Skin epidermis (tissue), 12 donors: ENCODE data around the gene DPP9.
"Not testable (repeated sequence)": the region's sequence is repeated elsewhere in the genome, so short reads cannot be mapped to it uniquely, and the experiment has no call there.

Experiments used
- H3K27ac ChIP-seq, 21 experiments: fragments of 200-600 bp; sonication (generic) in 11 of 21; one replicate each; pipeline ENCODE4 v1.5.0; 2020; ENCODE audit warnings: mild to moderate bottlenecking in 3 of 21, inconsistent platforms in 2 of 21, moderate library complexity in 2 of 21
- H3K4me3 ChIP-seq, 7 experiments: fragments of 200-600 bp; sonication (generic) in 2 of 7; one replicate each; pipeline ENCODE4 v1.5.0; 2020; ENCODE audit warnings: inconsistent platforms in 2 of 7, mild to moderate bottlenecking in 2 of 7, moderate library complexity in 1 of 7

DPP9 gene

GRCh38 chr19:4693471-4694121 lies 30.0 kb downstream of the DPP9 start:
- no peak overlapping the region for H3K4me3 ChIP-seq
- H3K27ac ChIP-seq = peak overlapping the region in 19 of 21 experiments; percentile 51 to 86 (median 73)

GRCh38 chr19:4693078-4693350 lies 30.6 kb downstream of the DPP9 start:
- H3K27ac ChIP-seq = peak overlapping the region in 14 of 21 experiments; percentile 11 to 86 (median 74)
- no peak overlapping the region for H3K4me3 ChIP-seq

DNA sequence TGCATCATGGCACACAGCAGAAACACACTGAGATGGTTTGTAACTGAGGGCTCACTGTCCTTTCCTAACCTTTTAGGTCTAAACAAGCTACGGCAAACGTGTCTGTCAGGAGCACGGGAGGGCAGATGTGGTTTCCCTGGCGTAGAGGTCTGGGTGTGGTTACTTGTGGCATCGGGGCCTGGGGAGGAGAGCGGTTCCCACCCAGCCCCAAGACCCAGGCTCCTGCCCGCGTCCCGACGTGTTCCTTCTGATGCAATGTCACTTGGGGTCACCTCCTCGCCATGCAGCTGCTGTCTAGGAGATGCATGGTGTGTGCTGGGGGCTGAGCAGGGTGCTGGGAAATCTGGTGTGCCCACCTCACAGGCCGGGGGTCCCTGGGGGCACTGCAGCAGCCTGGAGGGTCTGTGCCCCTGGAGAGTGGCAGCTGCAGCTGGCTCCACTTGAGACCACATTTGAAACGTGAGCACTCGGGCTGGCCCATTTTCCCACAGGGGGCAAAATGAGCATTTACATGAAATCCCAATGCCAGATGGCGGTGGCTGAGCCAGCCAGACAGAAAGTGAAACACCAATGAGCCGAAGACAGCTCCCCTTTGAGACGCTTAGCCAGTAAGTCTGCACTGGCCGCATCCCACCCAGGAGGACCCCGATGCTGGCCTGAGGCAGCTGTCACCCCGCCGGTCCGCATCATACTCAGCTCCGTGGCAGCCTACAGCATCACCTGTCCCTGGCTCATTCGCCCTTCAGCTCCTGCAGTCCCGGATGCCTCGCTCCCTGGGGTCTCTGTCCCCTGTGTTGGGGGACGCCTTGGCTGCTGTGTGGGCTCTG lies 31.2 kb downstream of the DPP9 start:
- H3K27ac ChIP-seq = peak overlapping the region in 13 of 21 experiments; percentile 11 to 86 (median 74)
- H3K4me3 ChIP-seq = no peak overlapping the region

DNA sequence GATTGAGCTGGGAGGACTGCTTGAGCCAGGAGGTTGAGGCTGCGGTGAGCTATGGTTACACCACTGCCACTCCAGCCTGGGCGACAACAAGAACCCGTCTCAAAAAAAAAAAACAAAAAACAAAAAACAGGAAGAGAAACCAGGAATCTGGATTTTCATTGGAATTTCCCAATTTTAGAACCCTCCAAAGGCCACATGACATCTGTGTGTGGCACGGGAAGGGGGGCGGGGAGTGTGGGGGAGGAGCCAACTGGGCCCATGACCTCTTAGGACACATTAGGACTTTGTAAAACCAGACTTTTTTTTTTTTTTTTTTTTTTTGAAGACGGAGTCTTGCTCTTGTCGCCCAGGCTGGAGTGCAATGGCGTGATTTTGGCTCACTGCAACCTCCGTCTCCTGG lies 32.3 kb downstream of the DPP9 start:
- Histone ChIP-seq H3K27ac (peak overlapping the region in 9 of 21 experiments; percentile 30 to 86 (median 47)), H3K4me3 (no peak overlapping the region)

- no peak overlapping the region for H3K4me3 ChIP-seq
- H3K27ac ChIP-seq = peak overlapping the region in 5 of 21 experiments; percentile 45 to 80 (median 59)
Observed at GRCh38 chr19:4690361-4690760, 33.3 kb downstream of the DPP9 start.

DNA sequence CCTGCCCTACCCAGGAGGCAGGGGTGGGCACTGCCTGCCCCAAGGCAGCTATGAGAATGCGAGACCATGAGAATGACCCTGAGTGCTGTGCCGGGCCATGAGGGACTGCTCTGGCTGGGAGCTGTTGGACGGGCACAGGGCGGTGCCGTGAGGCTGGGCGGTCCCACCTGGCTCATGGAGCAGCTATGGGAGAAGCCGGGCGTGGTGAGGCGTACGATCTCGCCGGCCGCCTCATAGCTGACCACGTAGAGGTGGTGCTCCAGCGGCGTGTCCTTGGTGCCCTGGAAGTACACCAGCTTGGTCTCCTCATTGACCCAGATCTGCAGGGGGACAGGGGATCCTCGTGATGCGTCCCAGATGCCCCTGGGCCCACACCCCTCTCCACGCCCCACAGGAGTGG lies 34.2 kb downstream of the DPP9 start:
- peak overlapping the region in 1 of 21 experiments; percentile 2 for H3K27ac ChIP-seq
- H3K4me3 ChIP-seq = no peak overlapping the region

GRCh38 chr19:4688587-4688986 lies 35.1 kb downstream of the DPP9 start:
- no peak overlapping the region for H3K4me3 ChIP-seq

GRCh38 chr19:4687396-4687795 lies 36.2 kb downstream of the DPP9 start:
- no peak overlapping the region for H3K4me3 ChIP-seq
- H3K27ac ChIP-seq = no peak overlapping the region

More at GRCh38 chr19:4688587-4688986, 35.1 kb downstream of the DPP9 start:
- no peak overlapping the region for H3K27ac ChIP-seq

GRCh38 chr19:4686700-4687099 lies 36.9 kb downstream of the DPP9 start:
- H3K4me3 ChIP-seq = no peak overlapping the region
- no peak overlapping the region for H3K27ac ChIP-seq

GRCh38 chr19:4684312-4685095 lies 39.1 kb downstream of the DPP9 start:
- H3K27ac ChIP-seq = no peak overlapping the region

DNA sequence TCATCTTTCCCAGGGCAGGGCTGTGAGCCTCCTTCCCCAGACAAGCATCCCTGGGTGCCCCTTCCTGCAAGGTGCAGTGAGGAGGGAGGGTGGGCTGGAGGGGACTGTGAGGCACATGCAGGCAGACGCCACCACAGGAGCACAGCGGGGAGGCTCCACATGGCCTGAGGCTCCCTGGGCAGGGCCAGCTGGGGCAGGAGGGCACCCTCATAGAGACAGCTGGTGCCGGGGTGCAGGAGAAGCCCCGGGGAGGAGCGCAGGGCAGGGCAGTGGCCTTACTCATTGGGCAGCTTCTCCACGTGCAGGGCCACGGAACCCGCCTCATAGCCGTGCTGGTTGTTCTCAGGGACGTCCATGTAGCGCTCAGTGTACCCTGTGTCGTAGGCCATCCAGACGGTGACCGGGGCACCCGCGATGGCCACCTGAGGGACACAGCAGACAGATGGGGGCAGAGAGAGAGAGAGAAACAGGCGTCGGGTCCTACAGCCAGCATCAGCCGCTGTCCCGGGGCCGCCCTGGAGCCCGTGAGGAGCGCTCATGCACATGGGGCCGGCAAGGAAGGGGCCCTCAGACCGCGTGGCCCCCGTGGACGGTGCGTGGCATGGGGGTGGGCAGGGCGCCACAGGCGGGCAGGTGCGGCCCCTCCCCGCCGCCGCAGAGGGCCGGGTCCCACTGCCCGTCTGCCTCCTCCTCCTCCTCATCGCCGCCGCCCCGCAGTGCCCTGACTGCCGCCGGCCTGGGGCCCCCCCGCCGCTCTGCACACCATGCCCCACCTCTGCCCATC lies 41.0 kb downstream of the DPP9 start:
- H3K27ac ChIP-seq = no peak overlapping the region

More at GRCh38 chr19:4684312-4685095, 39.1 kb downstream of the DPP9 start:
- H3K4me3 ChIP-seq = no peak overlapping the region

GRCh38 chr19:4680021-4680420 lies 43.6 kb downstream of the DPP9 start:
- peak overlapping the region in 1 of 21 experiments; percentile 9 for H3K27ac ChIP-seq
- H3K4me3 ChIP-seq = not testable (repeated sequence)

More for the DNA sequence above, 41.0 kb downstream of the DPP9 start:
- no peak overlapping the region for H3K4me3 ChIP-seq

DNA sequence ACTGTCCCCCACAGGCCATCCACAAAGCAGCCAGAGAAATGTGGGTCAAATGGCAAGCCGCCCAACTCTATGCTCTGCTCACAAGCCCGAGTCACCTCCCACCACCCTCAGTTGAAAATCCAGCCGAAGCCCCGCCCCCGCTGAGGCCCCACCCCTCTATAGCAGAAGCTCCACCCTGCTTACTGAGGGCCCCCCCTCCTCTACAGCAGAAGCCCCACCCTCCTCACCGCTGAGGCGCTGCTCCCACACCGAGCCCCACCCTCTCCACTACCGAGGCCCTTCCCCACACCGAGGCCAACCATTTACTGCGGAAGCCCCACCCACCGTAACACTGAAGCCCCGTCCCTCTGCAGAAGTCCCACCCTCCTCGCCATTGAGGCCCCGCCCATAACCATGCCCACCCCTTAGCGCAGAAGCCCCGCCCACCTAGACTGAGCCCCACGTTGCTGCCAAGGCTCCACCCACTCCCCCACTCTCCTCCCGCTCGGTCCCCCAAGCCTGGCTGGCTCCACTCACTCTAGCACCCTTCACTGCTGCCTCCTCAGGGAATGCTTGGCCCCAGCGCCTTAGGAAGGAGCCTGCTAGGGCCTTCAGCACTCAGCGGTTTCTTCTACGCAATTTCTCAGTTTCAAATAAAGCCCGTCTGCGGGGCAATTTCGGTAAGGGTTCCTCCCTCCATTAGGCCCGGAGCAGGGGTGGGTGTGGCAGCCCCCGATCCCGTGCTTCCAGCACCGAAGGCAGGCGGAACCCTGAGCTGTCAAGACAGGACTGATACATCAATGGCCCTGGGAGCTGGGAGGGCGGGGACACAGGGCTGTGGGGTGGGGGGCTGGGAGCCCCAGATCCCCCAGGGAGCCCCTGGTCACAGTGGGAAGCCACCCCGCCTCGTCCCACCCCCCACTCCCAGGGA lies 44.5 kb downstream of the DPP9 start:
- peak overlapping the region in 3 of 21 experiments; percentile 9 to 19 (median 12) for H3K27ac ChIP-seq
- H3K4me3 ChIP-seq = no peak overlapping the region

GRCh38 chr19:4676955-4677731 lies 46.5 kb downstream of the DPP9 start:
- H3K4me3 ChIP-seq = no peak overlapping the region
- peak overlapping the region in 8 of 21 experiments; percentile 9 to 56 (median 27) for H3K27ac ChIP-seq

DNA sequence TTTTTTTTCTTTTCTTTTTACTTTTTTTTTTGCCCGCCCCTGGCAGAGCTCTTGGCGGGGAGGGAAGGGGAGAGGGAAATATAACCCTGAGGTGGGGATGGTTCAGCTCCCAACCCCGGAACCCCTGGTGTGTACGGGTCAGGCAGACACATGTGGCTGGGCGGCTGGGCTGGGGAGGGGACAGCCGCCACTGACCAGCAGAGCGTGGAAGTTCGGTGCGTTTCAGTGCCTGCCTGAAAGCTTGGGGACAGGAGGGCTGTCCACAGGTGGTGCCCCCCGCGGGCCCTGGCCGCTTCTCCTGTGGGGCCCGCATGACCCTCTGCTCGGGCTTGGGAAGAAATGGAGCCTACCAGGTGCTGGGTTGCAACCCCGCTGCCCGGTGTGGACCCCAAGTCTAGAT lies 48.3 kb downstream of the DPP9 start:
- no peak overlapping the region for H3K27ac ChIP-seq
- no peak overlapping the region for H3K4me3 ChIP-seq

- no peak overlapping the region for H3K27ac ChIP-seq
- H3K4me3 ChIP-seq = no peak overlapping the region
Observed at GRCh38 chr19:4673726-4674125, 49.9 kb downstream of the DPP9 start.

- Histone ChIP-seq H3K27ac (no peak overlapping the region), H3K4me3 (no peak overlapping the region)
Observed at GRCh38 chr19:4673216-4673615, 50.4 kb downstream of the DPP9 start.
